A673 (cell line): ENCODE measurements around the gene MPPED2. TPM values are rescaled to one million over a fixed set of nuclear protein-coding genes. Genes with fewer than 3 reads are reported as not detected.

ENCODE experiments used
- BruUV-seq: library from RNA; stranded (reverse); fragments of 400-500 nt; replicated peaks from 2 replicates; lab custom pipeline; 2021; lab: Mats Ljungman, UMichigan
- CTCF ChIA-PET: fragments of 300-600 bp; sonication (Branson Sonifier 250); formaldehyde crosslinking; loops from one replicate; lab custom pipeline; 2022; ENCODE audit warnings: antibody characterized with exemption; lab: Charles Lee
- POLR2A ChIA-PET: fragments of 300-600 bp; sonication (Branson Sonifier 250); formaldehyde crosslinking; loops from one replicate; lab custom pipeline; 2022; ENCODE audit warnings: antibody characterized with exemption; ENCODE audit not compliant: low non-redundant PET; lab: Charles Lee
- DNase-seq: peaks from one replicate; pipeline ENCODE4 v3.0.0-alpha.2; 2015; ENCODE audit warnings: low spot score
- H3K27ac ChIP-seq: fragments of 200-600 bp; sonication (generic); 2 replicates; pipeline ENCODE4 v1.5.1; 2016; ENCODE audit warnings: mixed run types, low read depth, mild to moderate bottlenecking, mixed read lengths, antibody characterized with exemption, low read length; ENCODE audit not compliant: poor library complexity, severe bottlenecking
- H3K27me3 ChIP-seq: fragments of 200-600 bp; sonication (generic); replicated peaks from 2 replicates; pipeline ENCODE4 v1.6.1; 2017; ENCODE audit warnings: mixed run types, low read depth, mild to moderate bottlenecking, mixed read lengths, antibody characterized with exemption, low read length; ENCODE audit not compliant: insufficient read depth, poor library complexity
- H3K36me3 ChIP-seq: fragments of 200-600 bp; sonication (generic); 2 replicates; pipeline ENCODE4 v1.6.1; 2016; ENCODE audit warnings: mixed run types, mild to moderate bottlenecking, mixed read lengths, antibody characterized with exemption, low read length; ENCODE audit not compliant: insufficient read depth, poor library complexity, severe bottlenecking
- H3K4me1 ChIP-seq: fragments of 200-600 bp; sonication (generic); 2 replicates; pipeline ENCODE4 v1.6.1; 2017; ENCODE audit warnings: mixed run types, mild to moderate bottlenecking, mixed read lengths, antibody characterized with exemption, low read length; ENCODE audit not compliant: insufficient read depth, poor library complexity, severe bottlenecking
- H3K4me3 ChIP-seq: fragments of 200-600 bp; sonication (generic); 2 replicates; pipeline ENCODE4 v1.5.1; 2016; ENCODE audit warnings: low read depth, mixed run types, mild to moderate bottlenecking, mixed read lengths, low read length; ENCODE audit not compliant: poor library complexity, severe bottlenecking
- H3K9me3 ChIP-seq: fragments of 200-600 bp; sonication (generic); 2 replicates; pipeline ENCODE4 v1.6.1; 2016; ENCODE audit warnings: mixed run types, low read depth, mild to moderate bottlenecking, mixed read lengths, antibody characterized with exemption, low read length; ENCODE audit not compliant: poor library complexity, severe bottlenecking
- EZH2 ChIP-seq: fragments of 200-600 bp; sonication (generic); IDR thresholded peaks from 2 replicates; pipeline ENCODE4 v1.6.1; 2017; ENCODE audit warnings: borderline replicate concordance, low read depth, mild to moderate bottlenecking, mixed read lengths, antibody characterized with exemption, low read length; ENCODE audit not compliant: poor library complexity, severe bottlenecking
- intact Hi-C: fragments of 100-400 bp; cut with micrococcal nuclease; formaldehyde crosslinking; loops from one replicate; pipeline ENCODE4 v1.10.0; 2022; ENCODE audit not compliant: unreplicated experiment
- total RNA-seq: library from RNA; stranded (reverse); gene quantifications from 2 replicates; pipeline ENCODE4 v1.2.3, GENCODE V29; 2021
- TF ChIP-seq, protein P1 (sequence below): fragments of 300-800, 200-600 bp; sonication (generic); conservative IDR thresholded peaks from 2 replicates; pipeline ENCODE4 v1.5.1; 2017; ENCODE audit warnings: low read depth, mild to moderate bottlenecking, antibody characterized with exemption, low read length, moderate library complexity, mixed read lengths

MPPED2 gene
- total RNA-seq, 1 experiment from 2014 or later = 2.0 TPM

GRCh38 chr11:30434901-30435300 lies 151.3 kb downstream of the MPPED2 start:
- CTCF ChIA-PET = no interaction called here

DNA sequence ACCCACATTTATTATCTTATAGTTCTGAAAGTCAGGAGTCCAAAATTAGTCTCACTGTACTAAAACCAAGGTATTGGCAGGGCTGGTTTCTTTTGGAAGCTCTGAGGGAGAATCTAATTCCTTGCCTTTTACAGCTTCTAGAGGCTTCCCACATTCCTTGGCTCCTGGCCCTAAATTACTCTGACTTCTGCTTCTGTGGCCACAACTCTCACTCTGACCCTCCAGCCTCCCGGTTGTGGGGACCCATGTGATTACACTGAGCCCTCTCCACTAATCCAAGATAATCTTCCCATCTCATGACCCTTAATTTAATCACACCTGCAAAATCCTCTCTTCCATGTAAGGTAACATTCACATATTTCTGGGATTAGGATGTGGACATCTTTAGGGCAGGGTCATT lies 152.3 kb downstream of the MPPED2 start:
- no peaks in the 10 kb centered on the region for H3K4me1 ChIP-seq
- intact Hi-C loops = no loop called here
- ChIA-PET CTCF (no interaction called here), POLR2A (no interaction called here)
- no peak for DNase-seq
- no peaks in the 10 kb centered on the region for H3K9me3 ChIP-seq
- BruUV-seq = no TSS peak
- TF ChIP-seq EZH2 = no peak
- TF ChIP-seq, protein P1, sequence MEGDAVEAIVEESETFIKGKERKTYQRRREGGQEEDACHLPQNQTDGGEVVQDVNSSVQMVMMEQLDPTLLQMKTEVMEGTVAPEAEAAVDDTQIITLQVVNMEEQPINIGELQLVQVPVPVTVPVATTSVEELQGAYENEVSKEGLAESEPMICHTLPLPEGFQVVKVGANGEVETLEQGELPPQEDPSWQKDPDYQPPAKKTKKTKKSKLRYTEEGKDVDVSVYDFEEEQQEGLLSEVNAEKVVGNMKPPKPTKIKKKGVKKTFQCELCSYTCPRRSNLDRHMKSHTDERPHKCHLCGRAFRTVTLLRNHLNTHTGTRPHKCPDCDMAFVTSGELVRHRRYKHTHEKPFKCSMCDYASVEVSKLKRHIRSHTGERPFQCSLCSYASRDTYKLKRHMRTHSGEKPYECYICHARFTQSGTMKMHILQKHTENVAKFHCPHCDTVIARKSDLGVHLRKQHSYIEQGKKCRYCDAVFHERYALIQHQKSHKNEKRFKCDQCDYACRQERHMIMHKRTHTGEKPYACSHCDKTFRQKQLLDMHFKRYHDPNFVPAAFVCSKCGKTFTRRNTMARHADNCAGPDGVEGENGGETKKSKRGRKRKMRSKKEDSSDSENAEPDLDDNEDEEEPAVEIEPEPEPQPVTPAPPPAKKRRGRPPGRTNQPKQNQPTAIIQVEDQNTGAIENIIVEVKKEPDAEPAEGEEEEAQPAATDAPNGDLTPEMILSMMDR = no peak
- H3K36me3 ChIP-seq = no peaks in the 10 kb centered on the region
- H3K27ac ChIP-seq = no peak overlapping the region
- no peak overlapping the region for H3K4me3 ChIP-seq
- no peaks in the 10 kb centered on the region for H3K27me3 ChIP-seq

More at GRCh38 chr11:30434901-30435300, 151.3 kb downstream of the MPPED2 start:
- Histone ChIP-seq H3K36me3 (no peaks in the 10 kb centered on the region), H3K4me3 (no peak overlapping the region), H3K27me3 (no peaks in the 10 kb centered on the region), H3K4me1 (no peaks in the 10 kb centered on the region), H3K27ac (no peak overlapping the region), H3K9me3 (no peaks in the 10 kb centered on the region)
- POLR2A ChIA-PET = no interaction called here
- DNase-seq = no peak
- intact Hi-C loops = no loop called here
- no peak for TF ChIP-seq EZH2
- TF ChIP-seq, protein P1 = no peak
- BruUV-seq = no TSS peak

DNA sequence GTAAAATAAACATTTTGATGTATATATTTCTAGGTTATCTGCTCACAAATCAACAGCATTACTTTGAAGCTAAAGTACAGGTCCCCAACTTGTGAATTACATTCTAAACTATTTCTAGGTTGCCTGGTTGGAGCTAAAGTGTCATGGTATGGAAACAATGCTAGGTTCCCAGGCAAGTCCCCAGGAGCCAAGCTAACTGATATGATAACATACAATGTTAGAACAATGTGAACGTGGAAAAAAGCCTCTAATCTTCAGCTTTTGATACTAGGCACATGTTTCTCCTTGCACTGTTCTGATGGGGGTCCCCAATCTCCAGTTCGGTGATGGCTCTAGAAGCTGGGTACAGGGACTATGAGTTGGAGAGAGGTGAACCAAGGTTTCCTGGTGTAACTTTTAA lies 153.4 kb downstream of the MPPED2 start:
- ChIA-PET POLR2A (no interaction called here), CTCF (no interaction called here)
- no peaks in the 10 kb centered on the region for H3K36me3 ChIP-seq
- DNase-seq = no peak
- no peak overlapping the region for H3K27ac ChIP-seq
- no peak for TF ChIP-seq EZH2
- TF ChIP-seq, protein P1 = no peak
- H3K27me3 ChIP-seq = no peaks in the 10 kb centered on the region
- no peak overlapping the region for H3K4me3 ChIP-seq
- H3K4me1 ChIP-seq = no peaks in the 10 kb centered on the region
- intact Hi-C loops = no loop called here
- no peaks in the 10 kb centered on the region for H3K9me3 ChIP-seq
- BruUV-seq = no TSS peak
